Measurements from ENCODE around the gene ANKRD33B. TPM values are rescaled to one million over a fixed set of nuclear protein-coding genes. Genes with fewer than 3 reads are reported as not detected.

The ANKRD33B gene
- total RNA-seq, 1 experiment from 2014 or later: 0.75 TPM

DNA sequence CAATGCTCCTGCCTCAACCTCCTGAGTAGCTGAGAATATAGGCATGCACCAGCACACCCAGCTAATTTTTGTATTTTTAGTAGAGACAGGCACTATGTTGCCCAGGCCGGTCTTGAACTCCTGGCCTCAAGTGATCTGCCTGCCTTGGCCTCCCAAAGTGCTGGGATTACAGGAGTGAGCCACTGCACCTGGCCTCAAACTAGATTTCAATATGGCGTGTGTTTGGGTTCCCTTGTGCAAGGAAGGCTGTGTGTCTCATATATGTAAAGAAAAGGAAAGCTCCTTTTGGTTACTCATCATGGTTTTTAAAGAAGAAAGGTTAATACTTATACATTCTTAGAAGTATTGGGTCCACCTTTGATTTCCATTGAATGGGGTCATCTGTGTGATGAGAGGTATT, 70.7 kb downstream of the ANKRD33B start:
- H3K27me3 ChIP-seq (replicated peaks; ENCODE audit: insufficient read depth, low read depth, low read length, poor library complexity): no peaks in the 10 kb centered on the region
- TF ChIP-seq EZH2 (IDR thresholded peaks at IDR 0.05; ENCODE audit: borderline replicate concordance, low read depth, low read length, poor library complexity, severe bottlenecking): no peak
- TF ChIP-seq, protein P1, sequence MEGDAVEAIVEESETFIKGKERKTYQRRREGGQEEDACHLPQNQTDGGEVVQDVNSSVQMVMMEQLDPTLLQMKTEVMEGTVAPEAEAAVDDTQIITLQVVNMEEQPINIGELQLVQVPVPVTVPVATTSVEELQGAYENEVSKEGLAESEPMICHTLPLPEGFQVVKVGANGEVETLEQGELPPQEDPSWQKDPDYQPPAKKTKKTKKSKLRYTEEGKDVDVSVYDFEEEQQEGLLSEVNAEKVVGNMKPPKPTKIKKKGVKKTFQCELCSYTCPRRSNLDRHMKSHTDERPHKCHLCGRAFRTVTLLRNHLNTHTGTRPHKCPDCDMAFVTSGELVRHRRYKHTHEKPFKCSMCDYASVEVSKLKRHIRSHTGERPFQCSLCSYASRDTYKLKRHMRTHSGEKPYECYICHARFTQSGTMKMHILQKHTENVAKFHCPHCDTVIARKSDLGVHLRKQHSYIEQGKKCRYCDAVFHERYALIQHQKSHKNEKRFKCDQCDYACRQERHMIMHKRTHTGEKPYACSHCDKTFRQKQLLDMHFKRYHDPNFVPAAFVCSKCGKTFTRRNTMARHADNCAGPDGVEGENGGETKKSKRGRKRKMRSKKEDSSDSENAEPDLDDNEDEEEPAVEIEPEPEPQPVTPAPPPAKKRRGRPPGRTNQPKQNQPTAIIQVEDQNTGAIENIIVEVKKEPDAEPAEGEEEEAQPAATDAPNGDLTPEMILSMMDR (conservative IDR thresholded peaks at IDR 0.05; ENCODE audit: low read depth, low read length): no peak
- CTCF ChIA-PET: no interaction called here
- intact Hi-C loops (cut with micrococcal nuclease; ENCODE audit: unreplicated experiment): no loop called here
- DNase-seq (ENCODE audit: low spot score): no peak
- no peak overlapping the region for H3K4me3 ChIP-seq (ENCODE audit: low read depth, low read length, poor library complexity, severe bottlenecking)
- no peaks in the 10 kb centered on the region for H3K36me3 ChIP-seq (ENCODE audit: insufficient read depth, low read length, poor library complexity, severe bottlenecking)
- BruUV-seq (replicated peaks): no TSS peak
- H3K4me1 ChIP-seq (ENCODE audit: insufficient read depth, low read length, poor library complexity, severe bottlenecking): no peaks in the 10 kb centered on the region
- H3K9me3 ChIP-seq (ENCODE audit: low read depth, low read length, poor library complexity, severe bottlenecking): no peaks in the 10 kb centered on the region
- POLR2A ChIA-PET (ENCODE audit: low non-redundant PET): no interaction called here
- H3K27ac ChIP-seq (ENCODE audit: low read depth, low read length, poor library complexity, severe bottlenecking): no peak overlapping the region

- intact Hi-C loops (cut with micrococcal nuclease; ENCODE audit: unreplicated experiment): no loop called here
- no peaks in the 10 kb centered on the region for H3K9me3 ChIP-seq (ENCODE audit: low read depth, low read length, poor library complexity, severe bottlenecking)
- no peak overlapping the region for H3K4me3 ChIP-seq (ENCODE audit: low read depth, low read length, poor library complexity, severe bottlenecking)
- H3K27me3 ChIP-seq (replicated peaks; ENCODE audit: insufficient read depth, low read depth, low read length, poor library complexity): peaks cover 2% of the 10 kb centered on the region
- BruUV-seq (replicated peaks): no TSS peak
- no peak overlapping the region for H3K27ac ChIP-seq (ENCODE audit: low read depth, low read length, poor library complexity, severe bottlenecking)
- H3K4me1 ChIP-seq (ENCODE audit: insufficient read depth, low read length, poor library complexity, severe bottlenecking): no peaks in the 10 kb centered on the region
- no peaks in the 10 kb centered on the region for H3K36me3 ChIP-seq (ENCODE audit: insufficient read depth, low read length, poor library complexity, severe bottlenecking)
- CTCF ChIA-PET: no interaction called here
- POLR2A ChIA-PET (ENCODE audit: low non-redundant PET): no interaction called here
- no peak for DNase-seq (ENCODE audit: low spot score)
- TF ChIP-seq EZH2 (IDR thresholded peaks at IDR 0.05; ENCODE audit: borderline replicate concordance, low read depth, low read length, poor library complexity, severe bottlenecking): no peak
- TF ChIP-seq, protein P1 (conservative IDR thresholded peaks at IDR 0.05; ENCODE audit: low read depth, low read length): no peak
Measured at GRCh38 chr5:10635257-10635866, 71.5 kb downstream of the ANKRD33B start.

GRCh38 chr5:10635867-10636350, 72.0 kb downstream of the ANKRD33B start:
- Histone ChIP-seq H3K9me3 (ENCODE audit: low read depth, low read length, poor library complexity, severe bottlenecking) (no peaks in the 10 kb centered on the region), H3K36me3 (ENCODE audit: insufficient read depth, low read length, poor library complexity, severe bottlenecking) (no peaks in the 10 kb centered on the region), H3K4me1 (ENCODE audit: insufficient read depth, low read length, poor library complexity, severe bottlenecking) (no peaks in the 10 kb centered on the region), H3K4me3 (ENCODE audit: low read depth, low read length, poor library complexity, severe bottlenecking) (no peak overlapping the region), H3K27ac (ENCODE audit: low read depth, low read length, poor library complexity, severe bottlenecking) (no peak overlapping the region), H3K27me3 (replicated peaks; ENCODE audit: insufficient read depth, low read depth, low read length, poor library complexity) (peaks cover 7% of the 10 kb centered on the region)
- BruUV-seq (replicated peaks): no TSS peak
- DNase-seq (ENCODE audit: low spot score): no peak
- intact Hi-C loops (cut with micrococcal nuclease; ENCODE audit: unreplicated experiment): no loop called here
- ChIA-PET POLR2A (ENCODE audit: low non-redundant PET) (no interaction called here), CTCF (no interaction called here)
- TF ChIP-seq, protein P1 (conservative IDR thresholded peaks at IDR 0.05; ENCODE audit: low read depth, low read length): no peak
- TF ChIP-seq EZH2 (IDR thresholded peaks at IDR 0.05; ENCODE audit: borderline replicate concordance, low read depth, low read length, poor library complexity, severe bottlenecking): no peak

Data from A673 (cell line).